ENCODE data around the gene GCNT2.

GRCh38 chr6:10481101-10481500 is 40.0 kb upstream of the GCNT2 start:
- no peak for TF ChIP-seq CTCF (conservative IDR thresholded peaks at IDR 0.05 in 1 of 2, IDR thresholded peaks at IDR 0.05 in 1 of 2; ENCODE audit: extremely low read depth in 1 of 2, insufficient read depth in 1 of 2, low read depth in 1 of 2, low read length in 2 of 2)
- no peak for TF ChIP-seq EZH2 (IDR thresholded peaks at IDR 0.05; ENCODE audit: borderline replicate concordance, low read length)

All from mammary epithelial cell (primary cell).